ENCODE data around the gene ERMAP.

ERMAP gene

DNA sequence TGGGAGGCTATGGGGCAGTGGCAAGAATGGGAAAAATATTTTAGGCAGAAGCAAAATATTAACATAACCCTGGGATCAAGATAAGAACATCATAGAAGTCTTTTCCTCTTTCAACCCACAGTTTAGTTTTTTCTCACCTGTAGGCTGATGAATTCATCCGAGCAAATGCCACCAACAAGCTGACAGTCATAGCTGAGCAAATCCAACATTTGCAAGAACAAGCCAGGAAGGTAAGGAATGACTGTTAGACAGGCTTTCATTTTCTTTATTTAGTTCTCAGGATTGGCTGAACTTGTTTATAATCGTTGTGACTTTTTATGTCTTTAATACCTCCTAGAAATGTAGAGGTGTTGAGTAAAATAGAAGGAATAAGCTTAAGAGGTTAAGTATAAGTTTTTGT is 43.5 kb upstream of the ERMAP start:
- ATAC-seq, result no peak
- TF ChIP-seq, protein P1, sequence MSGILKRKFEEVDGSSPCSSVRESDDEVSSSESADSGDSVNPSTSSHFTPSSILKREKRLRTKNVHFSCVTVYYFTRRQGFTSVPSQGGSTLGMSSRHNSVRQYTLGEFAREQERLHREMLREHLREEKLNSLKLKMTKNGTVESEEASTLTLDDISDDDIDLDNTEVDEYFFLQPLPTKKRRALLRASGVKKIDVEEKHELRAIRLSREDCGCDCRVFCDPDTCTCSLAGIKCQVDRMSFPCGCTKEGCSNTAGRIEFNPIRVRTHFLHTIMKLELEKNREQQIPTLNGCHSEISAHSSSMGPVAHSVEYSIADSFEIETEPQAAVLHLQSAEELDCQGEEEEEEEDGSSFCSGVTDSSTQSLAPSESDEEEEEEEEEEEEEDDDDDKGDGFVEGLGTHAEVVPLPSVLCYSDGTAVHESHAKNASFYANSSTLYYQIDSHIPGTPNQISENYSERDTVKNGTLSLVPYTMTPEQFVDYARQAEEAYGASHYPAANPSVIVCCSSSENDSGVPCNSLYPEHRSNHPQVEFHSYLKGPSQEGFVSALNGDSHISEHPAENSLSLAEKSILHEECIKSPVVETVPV (CRISPR knock-in tag; IDR thresholded peaks at IDR 0.05), result no peak
- no peak for TF ChIP-seq RARB (CRISPR knock-in tag; IDR thresholded peaks at IDR 0.05)
- no peak for TF ChIP-seq BACH2 (CRISPR knock-in tag; IDR thresholded peaks at IDR 0.05; ENCODE audit: borderline replicate concordance)
- no peak for TF ChIP-seq ARNTL (CRISPR knock-in tag; IDR thresholded peaks at IDR 0.05; ENCODE audit: borderline replicate concordance, low read depth)
- no peak for TF ChIP-seq PPARA (CRISPR knock-in tag; IDR thresholded peaks at IDR 0.05; ENCODE audit: borderline replicate concordance)
- TF ChIP-seq TCF4 (CRISPR knock-in tag; IDR thresholded peaks at IDR 0.05; ENCODE audit: borderline replicate concordance), result no peak
- TF ChIP-seq ZNF70 (CRISPR knock-in tag; IDR thresholded peaks at IDR 0.05), result no peak
- TF ChIP-seq, protein P2, sequence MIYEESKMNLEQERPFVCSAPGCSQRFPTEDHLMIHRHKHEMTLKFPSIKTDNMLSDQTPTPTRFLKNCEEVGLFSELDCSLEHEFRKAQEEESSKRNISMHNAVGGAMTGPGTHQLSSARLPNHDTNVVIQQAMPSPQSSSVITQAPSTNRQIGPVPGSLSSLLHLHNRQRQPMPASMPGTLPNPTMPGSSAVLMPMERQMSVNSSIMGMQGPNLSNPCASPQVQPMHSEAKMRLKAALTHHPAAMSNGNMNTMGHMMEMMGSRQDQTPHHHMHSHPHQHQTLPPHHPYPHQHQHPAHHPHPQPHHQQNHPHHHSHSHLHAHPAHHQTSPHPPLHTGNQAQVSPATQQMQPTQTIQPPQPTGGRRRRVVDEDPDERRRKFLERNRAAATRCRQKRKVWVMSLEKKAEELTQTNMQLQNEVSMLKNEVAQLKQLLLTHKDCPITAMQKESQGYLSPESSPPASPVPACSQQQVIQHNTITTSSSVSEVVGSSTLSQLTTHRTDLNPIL (CRISPR knock-in tag; IDR thresholded peaks at IDR 0.05; ENCODE audit: low read depth), result no peak

DNA sequence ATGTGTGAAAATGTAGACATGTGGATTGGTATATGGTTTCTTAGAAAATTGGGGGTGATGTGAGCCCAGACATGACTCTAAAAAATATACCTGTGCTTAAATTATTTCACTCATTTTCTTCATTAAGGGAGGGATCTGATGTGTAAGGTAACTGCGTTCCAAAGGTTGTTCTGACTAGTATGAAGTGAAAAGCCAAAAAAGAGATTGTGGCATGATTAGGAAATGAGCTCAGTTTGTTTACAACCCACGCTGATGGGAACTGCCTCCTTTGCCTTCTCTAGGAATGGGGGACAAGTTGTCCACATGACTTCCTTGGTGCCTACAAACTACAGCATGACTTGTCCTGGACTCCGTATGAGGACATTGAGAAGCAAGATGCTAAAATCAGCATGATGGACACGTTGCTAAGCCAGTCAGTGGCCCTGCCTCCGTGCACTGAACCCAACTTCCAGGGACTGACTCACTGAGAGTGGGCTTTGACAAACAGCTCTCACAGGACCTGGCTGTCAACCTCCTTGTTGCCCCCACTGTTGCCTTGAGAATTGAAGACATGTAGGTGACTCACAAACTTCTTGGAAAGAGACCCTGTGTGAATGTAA is 41.9 kb upstream of the ERMAP start:
- no peak for TF ChIP-seq ZNF70 (CRISPR knock-in tag; IDR thresholded peaks at IDR 0.05)
- no peak for TF ChIP-seq OSR1 (CRISPR knock-in tag; IDR thresholded peaks at IDR 0.05)
- TF ChIP-seq ZNF565 (CRISPR knock-in tag; conservative IDR thresholded peaks at IDR 0.05; ENCODE audit: low read depth), result no peak
- TF ChIP-seq ZFP30 (CRISPR knock-in tag; IDR thresholded peaks at IDR 0.05), result no peak
- TF ChIP-seq BACH2 (CRISPR knock-in tag; IDR thresholded peaks at IDR 0.05; ENCODE audit: borderline replicate concordance), result no peak
- TF ChIP-seq, protein P1 (CRISPR knock-in tag; IDR thresholded peaks at IDR 0.05), result no peak
- TF ChIP-seq ZNF8 (CRISPR knock-in tag; IDR thresholded peaks at IDR 0.05), result no peak
- ATAC-seq, result no peak

DNA sequence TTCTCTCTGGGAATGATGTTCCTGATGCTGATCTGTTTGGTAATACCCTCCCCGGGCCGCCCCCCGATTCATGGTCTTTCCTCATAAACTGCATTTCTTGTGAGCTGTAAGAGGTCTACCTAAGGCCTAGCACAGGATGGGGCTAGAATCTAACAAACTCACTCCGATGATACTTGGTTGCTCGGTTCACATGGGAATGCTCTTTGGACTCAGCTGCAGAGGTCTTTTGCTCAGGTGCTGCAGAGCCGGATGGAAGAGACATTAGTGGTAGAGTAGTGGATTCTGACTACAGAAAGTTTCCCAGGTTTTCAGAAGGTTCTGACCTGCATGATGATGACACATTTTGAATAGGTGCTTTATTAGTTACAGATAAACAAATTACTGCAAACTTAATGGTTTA is 40.4 kb upstream of the ERMAP start:
- no peak for ATAC-seq
- TF ChIP-seq, protein P2 (CRISPR knock-in tag; IDR thresholded peaks at IDR 0.05; ENCODE audit: low read depth), result no peak
- TF ChIP-seq SNAI2 (CRISPR knock-in tag; IDR thresholded peaks at IDR 0.05), result no peak
- no peak for TF ChIP-seq TCF4 (CRISPR knock-in tag; IDR thresholded peaks at IDR 0.05; ENCODE audit: borderline replicate concordance)
- TF ChIP-seq, protein P3, sequence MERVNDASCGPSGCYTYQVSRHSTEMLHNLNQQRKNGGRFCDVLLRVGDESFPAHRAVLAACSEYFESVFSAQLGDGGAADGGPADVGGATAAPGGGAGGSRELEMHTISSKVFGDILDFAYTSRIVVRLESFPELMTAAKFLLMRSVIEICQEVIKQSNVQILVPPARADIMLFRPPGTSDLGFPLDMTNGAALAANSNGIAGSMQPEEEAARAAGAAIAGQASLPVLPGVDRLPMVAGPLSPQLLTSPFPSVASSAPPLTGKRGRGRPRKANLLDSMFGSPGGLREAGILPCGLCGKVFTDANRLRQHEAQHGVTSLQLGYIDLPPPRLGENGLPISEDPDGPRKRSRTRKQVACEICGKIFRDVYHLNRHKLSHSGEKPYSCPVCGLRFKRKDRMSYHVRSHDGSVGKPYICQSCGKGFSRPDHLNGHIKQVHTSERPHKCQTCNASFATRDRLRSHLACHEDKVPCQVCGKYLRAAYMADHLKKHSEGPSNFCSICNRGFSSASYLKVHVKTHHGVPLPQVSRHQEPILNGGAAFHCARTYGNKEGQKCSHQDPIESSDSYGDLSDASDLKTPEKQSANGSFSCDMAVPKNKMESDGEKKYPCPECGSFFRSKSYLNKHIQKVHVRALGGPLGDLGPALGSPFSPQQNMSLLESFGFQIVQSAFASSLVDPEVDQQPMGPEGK (CRISPR knock-in tag; IDR thresholded peaks at IDR 0.05; ENCODE audit: borderline replicate concordance), result no peak
- TF ChIP-seq TOX (CRISPR knock-in tag; IDR thresholded peaks at IDR 0.05; ENCODE audit: borderline replicate concordance), result no peak
- TF ChIP-seq ESRRG (CRISPR knock-in tag; IDR thresholded peaks at IDR 0.05), result no peak
- no peak for TF ChIP-seq ISL1 (CRISPR knock-in tag; IDR thresholded peaks at IDR 0.05)
- no peak for TF ChIP-seq ZNF8 (CRISPR knock-in tag; IDR thresholded peaks at IDR 0.05)
- TF ChIP-seq ARNTL (CRISPR knock-in tag; IDR thresholded peaks at IDR 0.05; ENCODE audit: borderline replicate concordance, low read depth), result no peak
- no peak for TF ChIP-seq OSR1 (CRISPR knock-in tag; IDR thresholded peaks at IDR 0.05)
- no peak for TF ChIP-seq ZFP30 (CRISPR knock-in tag; IDR thresholded peaks at IDR 0.05)
- TF ChIP-seq ZC3H10 (CRISPR knock-in tag; IDR thresholded peaks at IDR 0.05), result no peak
- TF ChIP-seq, protein P4, sequence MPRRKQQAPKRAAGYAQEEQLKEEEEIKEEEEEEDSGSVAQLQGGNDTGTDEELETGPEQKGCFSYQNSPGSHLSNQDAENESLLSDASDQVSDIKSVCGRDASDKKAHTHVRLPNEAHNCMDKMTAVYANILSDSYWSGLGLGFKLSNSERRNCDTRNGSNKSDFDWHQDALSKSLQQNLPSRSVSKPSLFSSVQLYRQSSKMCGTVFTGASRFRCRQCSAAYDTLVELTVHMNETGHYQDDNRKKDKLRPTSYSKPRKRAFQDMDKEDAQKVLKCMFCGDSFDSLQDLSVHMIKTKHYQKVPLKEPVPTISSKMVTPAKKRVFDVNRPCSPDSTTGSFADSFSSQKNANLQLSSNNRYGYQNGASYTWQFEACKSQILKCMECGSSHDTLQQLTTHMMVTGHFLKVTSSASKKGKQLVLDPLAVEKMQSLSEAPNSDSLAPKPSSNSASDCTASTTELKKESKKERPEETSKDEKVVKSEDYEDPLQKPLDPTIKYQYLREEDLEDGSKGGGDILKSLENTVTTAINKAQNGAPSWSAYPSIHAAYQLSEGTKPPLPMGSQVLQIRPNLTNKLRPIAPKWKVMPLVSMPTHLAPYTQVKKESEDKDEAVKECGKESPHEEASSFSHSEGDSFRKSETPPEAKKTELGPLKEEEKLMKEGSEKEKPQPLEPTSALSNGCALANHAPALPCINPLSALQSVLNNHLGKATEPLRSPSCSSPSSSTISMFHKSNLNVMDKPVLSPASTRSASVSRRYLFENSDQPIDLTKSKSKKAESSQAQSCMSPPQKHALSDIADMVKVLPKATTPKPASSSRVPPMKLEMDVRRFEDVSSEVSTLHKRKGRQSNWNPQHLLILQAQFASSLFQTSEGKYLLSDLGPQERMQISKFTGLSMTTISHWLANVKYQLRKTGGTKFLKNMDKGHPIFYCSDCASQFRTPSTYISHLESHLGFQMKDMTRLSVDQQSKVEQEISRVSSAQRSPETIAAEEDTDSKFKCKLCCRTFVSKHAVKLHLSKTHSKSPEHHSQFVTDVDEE (CRISPR knock-in tag; IDR thresholded peaks at IDR 0.05), result no peak
- TF ChIP-seq ZNF565 (CRISPR knock-in tag; conservative IDR thresholded peaks at IDR 0.05; ENCODE audit: low read depth), result no peak
- TF ChIP-seq RARB (CRISPR knock-in tag; IDR thresholded peaks at IDR 0.05), result no peak
- TF ChIP-seq ZNF70 (CRISPR knock-in tag; IDR thresholded peaks at IDR 0.05), result no peak
- TF ChIP-seq, protein P1 (CRISPR knock-in tag; IDR thresholded peaks at IDR 0.05), result no peak
